WTC11 (cell line): ENCODE measurements around the gene MEIS1.

ENCODE experiments used
- CTCF ChIP-seq: fragments of 200-600 bp; IDR thresholded peaks from 2 replicates; pipeline ENCODE4 v1.8.0; 2022; ENCODE audit warnings: antibody characterized with exemption
- ELF4 ChIP-seq: sonication (generic); formaldehyde crosslinking; IDR thresholded peaks from 2 replicates; pipeline ENCODE4 v1.8.1; 2022; ENCODE audit warnings: low read depth, mild to moderate bottlenecking, moderate library complexity, missing genetic modification reagents
- NFE2L1 ChIP-seq: sonication (generic); formaldehyde crosslinking; IDR thresholded peaks from 2 replicates; pipeline ENCODE4 v1.8.1; 2023; ENCODE audit warnings: missing genetic modification reagents
- NR1H2 ChIP-seq: sonication (generic); formaldehyde crosslinking; IDR thresholded peaks from 2 replicates; pipeline ENCODE4 v1.9.0; 2021; ENCODE audit warnings: mild to moderate bottlenecking, moderate library complexity, missing genetic modification reagents
- SP1 ChIP-seq: sonication (generic); formaldehyde crosslinking; conservative IDR thresholded peaks from 2 replicates; pipeline ENCODE4 v1.8.1; 2022; ENCODE audit warnings: missing genetic modification reagents
- TP53 ChIP-seq: sonication (generic); formaldehyde crosslinking; IDR thresholded peaks from 2 replicates; pipeline ENCODE4 v1.8.1; 2023; ENCODE audit warnings: mild to moderate bottlenecking, missing genetic modification reagents
- TF ChIP-seq, protein P1 (sequence below): sonication (generic); formaldehyde crosslinking; IDR thresholded peaks from 2 replicates; pipeline ENCODE4 v1.8.0; 2022; ENCODE audit warnings: mild to moderate bottlenecking, missing genetic modification reagents
- TF ChIP-seq, protein P2 (sequence below): sonication (generic); formaldehyde crosslinking; IDR thresholded peaks from 2 replicates; pipeline ENCODE4 v1.8.1; 2023; ENCODE audit warnings: mild to moderate bottlenecking, missing genetic modification reagents, borderline replicate concordance

- TF ChIP-seq NR1H2 (CRISPR knock-in tag), result no peak
- TF ChIP-seq CTCF, result no peak
- TF ChIP-seq SP1, result no peak
- TF ChIP-seq NFE2L1 (CRISPR knock-in tag), result no peak
- TF ChIP-seq ELF4 (CRISPR knock-in tag), result no peak
- no peak for TF ChIP-seq TP53 (CRISPR knock-in tag)
- TF ChIP-seq, protein P1, sequence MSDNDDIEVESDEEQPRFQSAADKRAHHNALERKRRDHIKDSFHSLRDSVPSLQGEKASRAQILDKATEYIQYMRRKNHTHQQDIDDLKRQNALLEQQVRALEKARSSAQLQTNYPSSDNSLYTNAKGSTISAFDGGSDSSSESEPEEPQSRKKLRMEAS (CRISPR knock-in tag), result no peak
- TF ChIP-seq, protein P2, sequence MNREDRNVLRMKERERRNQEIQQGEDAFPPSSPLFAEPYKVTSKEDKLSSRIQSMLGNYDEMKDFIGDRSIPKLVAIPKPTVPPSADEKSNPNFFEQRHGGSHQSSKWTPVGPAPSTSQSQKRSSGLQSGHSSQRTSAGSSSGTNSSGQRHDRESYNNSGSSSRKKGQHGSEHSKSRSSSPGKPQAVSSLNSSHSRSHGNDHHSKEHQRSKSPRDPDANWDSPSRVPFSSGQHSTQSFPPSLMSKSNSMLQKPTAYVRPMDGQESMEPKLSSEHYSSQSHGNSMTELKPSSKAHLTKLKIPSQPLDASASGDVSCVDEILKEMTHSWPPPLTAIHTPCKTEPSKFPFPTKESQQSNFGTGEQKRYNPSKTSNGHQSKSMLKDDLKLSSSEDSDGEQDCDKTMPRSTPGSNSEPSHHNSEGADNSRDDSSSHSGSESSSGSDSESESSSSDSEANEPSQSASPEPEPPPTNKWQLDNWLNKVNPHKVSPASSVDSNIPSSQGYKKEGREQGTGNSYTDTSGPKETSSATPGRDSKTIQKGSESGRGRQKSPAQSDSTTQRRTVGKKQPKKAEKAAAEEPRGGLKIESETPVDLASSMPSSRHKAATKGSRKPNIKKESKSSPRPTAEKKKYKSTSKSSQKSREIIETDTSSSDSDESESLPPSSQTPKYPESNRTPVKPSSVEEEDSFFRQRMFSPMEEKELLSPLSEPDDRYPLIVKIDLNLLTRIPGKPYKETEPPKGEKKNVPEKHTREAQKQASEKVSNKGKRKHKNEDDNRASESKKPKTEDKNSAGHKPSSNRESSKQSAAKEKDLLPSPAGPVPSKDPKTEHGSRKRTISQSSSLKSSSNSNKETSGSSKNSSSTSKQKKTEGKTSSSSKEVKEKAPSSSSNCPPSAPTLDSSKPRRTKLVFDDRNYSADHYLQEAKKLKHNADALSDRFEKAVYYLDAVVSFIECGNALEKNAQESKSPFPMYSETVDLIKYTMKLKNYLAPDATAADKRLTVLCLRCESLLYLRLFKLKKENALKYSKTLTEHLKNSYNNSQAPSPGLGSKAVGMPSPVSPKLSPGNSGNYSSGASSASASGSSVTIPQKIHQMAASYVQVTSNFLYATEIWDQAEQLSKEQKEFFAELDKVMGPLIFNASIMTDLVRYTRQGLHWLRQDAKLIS (CRISPR knock-in tag), result no peak
Measured at GRCh38 chr2:66464930-66465637, 30.2 kb downstream of the MEIS1 start.
